Naive thymus-derived CD8-positive, alpha-beta T cell (primary cell): Measurements from ENCODE around the gene TAS2R60. TPM values are rescaled to one million over a fixed set of nuclear protein-coding genes. Genes with fewer than 3 reads are reported as not detected.
"Not testable (repeated sequence)": the region's sequence is repeated elsewhere in the genome, so short reads cannot be mapped to it uniquely, and the experiment has no call there.

Experiments
- ATAC-seq, 2 donors: fragments of 150-1000 bp; cut with Tn5 transposase in 1 of 2; sonication (Bioruptor Pico), chemical (Tn5 transposase) in 1 of 2; 1 replicate in 1 of 2; 2 replicates in 1 of 2; pipeline ENCODE4 v1.10.0; 2021; ENCODE audit warnings: mild to moderate bottlenecking in 2 of 2, moderate library complexity in 2 of 2
- POLR2A ChIA-PET: fragments of 350-600 bp; sonication (Branson Sonifier 250); formaldehyde crosslinking; loops from one replicate; lab custom pipeline; 2021; ENCODE audit warnings: antibody characterized with exemption; lab: Charles Lee
- DNase-seq, 10 donors: peaks; one replicate each; pipeline versions ENCODE4 v3.0.0 to v3.0.0-alpha.2; 2020 to 2022
- H3K27ac Mint-ChIP-seq, 10 donors: one replicate each; pipeline ENCODE4 v1.8.0; 2020 to 2022; ENCODE audit warnings: mild to moderate bottlenecking in 10 of 10, mixed read lengths in 10 of 10, moderate library complexity in 4 of 10, inconsistent platforms in 1 of 10
- H3K27me3 Mint-ChIP-seq, 5 donors: one replicate each; pipeline ENCODE4 v1.8.0; 2021 to 2022; ENCODE audit warnings: mixed read lengths in 5 of 5
- H3K36me3 Mint-ChIP-seq, 3 donors: one replicate each; pipeline ENCODE4 v1.8.0; 2020 to 2022; ENCODE audit warnings: mixed read lengths in 3 of 3, mild to moderate bottlenecking in 2 of 3, inconsistent platforms in 1 of 3
- H3K4me1 Mint-ChIP-seq, 4 donors: one replicate each; pipeline ENCODE4 v1.8.0; 2021 to 2022; ENCODE audit warnings: mixed read lengths in 4 of 4
- H3K4me3 Mint-ChIP-seq, 10 donors: one replicate each; pipeline ENCODE4 v1.8.0; 2020 to 2022; ENCODE audit warnings: mild to moderate bottlenecking in 10 of 10, mixed read lengths in 10 of 10, moderate library complexity in 6 of 10, inconsistent platforms in 1 of 10
- H3K9me3 Mint-ChIP-seq, 9 donors: one replicate each; pipeline ENCODE4 v1.8.0; 2020 to 2022; ENCODE audit warnings: mixed read lengths in 9 of 9, mild to moderate bottlenecking in 3 of 9, inconsistent platforms in 1 of 9, moderate library complexity in 1 of 9
- polyA plus RNA-seq, 3 donors: library from polyadenylated mRNA; unstranded; fragments of 300-500 nt; fragmentation: Illumina TruSeq; gene quantifications; one replicate each; pipeline ENCODE4 v1.2.3, GENCODE V29; 2021
- total RNA-seq, 8 experiments: library from RNA in 2 of 8; stranded (reverse) in 2 of 8; gene quantifications; one replicate each; pipeline ENCODE4 v1.2.3 and lab custom pipeline; 2021 to 2026

Gene TAS2R60
- total and polyA plus RNA-seq, 5 experiments from 2014 or later, result 0.23 to 1.0 (median 0.96) TPM; not detected in 2

DNA sequence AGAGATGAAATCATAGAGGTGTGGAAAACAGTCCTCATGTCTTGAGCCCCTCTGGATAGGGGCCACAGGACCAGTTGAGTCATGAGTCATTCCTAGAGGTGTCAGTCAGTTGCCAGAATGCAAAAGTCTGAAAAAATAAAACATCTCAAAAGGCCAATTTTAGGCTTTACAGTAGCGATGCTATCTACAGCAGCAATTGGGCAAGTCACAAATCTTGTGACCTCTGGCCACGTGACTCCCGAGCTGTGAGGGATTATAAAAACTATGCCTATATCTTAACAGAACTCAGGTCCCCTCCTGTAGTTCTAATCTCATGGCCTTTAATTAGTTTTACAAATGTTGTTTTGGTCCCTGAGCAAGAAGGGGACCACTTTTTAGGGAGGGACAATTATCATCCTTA lies 18.8 kb downstream of the TAS2R60 start:
- Mint-ChIP-seq H3K9me3 (peaks cover 0 to 14% (median 4%) of the 10 kb centered on the region in 9 donors), H3K4me3 (no peak overlapping the region), H3K36me3 (peaks cover 8 to 54% (median 26%) of the 10 kb centered on the region in 3 donors), H3K4me1 (peaks cover 0 to 23% (median 15%) of the 10 kb centered on the region in 4 donors), H3K27ac (peak overlapping the region in 1 of 10 donors; percentile 34), H3K27me3 (no peaks in the 10 kb centered on the region)
- POLR2A ChIA-PET, result no interaction called here
- ATAC-seq (no peak), DNase-seq (no peak)

DNA sequence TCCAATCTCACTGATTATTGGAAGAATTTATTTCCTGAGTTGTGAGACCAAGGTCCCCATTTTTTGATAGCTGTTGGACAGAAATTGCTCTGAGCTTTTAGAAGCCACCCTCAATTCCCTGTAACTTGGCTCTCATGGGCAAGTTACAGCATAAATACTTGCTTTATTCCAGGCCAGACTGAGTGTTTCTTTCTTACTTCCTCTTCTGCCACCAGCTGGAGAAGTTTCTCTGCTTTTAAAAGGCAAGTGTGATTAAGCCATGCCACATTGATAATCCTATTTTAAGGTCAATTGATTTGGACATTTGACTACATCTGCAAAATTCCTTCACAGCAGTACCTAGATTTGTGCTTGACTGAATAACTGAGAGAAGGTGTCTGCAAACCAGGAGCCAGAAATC lies 20.3 kb downstream of the TAS2R60 start:
- Mint-ChIP-seq H3K9me3 (peaks cover 0 to 14% (median 4%) of the 10 kb centered on the region in 9 donors), H3K27ac (no peak overlapping the region), H3K4me3 (no peak overlapping the region), H3K4me1 (peaks cover 0 to 16% (median 13%) of the 10 kb centered on the region in 4 donors), H3K36me3 (peaks cover 15 to 55% (median 26%) of the 10 kb centered on the region in 3 donors), H3K27me3 (peaks cover 0 to 3% (median 0%) of the 10 kb centered on the region in 5 donors)
- ATAC-seq (no peak), DNase-seq (no peak)
- POLR2A ChIA-PET, result no interaction called here

DNA sequence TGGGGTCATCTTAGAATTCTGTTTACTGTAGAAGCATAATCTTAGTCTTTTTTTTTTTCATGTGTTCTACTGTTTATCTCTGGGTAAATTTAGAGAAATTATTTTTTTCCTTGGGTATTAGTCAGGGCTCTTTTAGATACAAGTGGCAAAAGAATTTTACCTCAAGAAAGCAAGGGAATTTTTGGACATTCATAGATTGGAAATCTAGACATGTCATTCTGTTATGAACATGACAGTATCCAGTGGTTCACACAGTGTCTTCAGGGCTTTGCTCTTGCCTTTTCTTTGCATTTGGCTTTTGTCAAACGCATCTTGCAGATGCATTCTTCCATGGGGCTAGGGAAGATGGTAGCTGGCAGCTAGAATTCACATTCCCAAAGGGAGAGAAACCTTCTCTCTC lies 20.7 kb downstream of the TAS2R60 start:
- Mint-ChIP-seq H3K4me3 (no peak overlapping the region), H3K27ac (no peak overlapping the region), H3K27me3 (peaks cover 0 to 3% (median 0%) of the 10 kb centered on the region in 5 donors), H3K36me3 (peaks cover 15 to 55% (median 26%) of the 10 kb centered on the region in 3 donors), H3K9me3 (peaks cover 0 to 14% (median 4%) of the 10 kb centered on the region in 9 donors), H3K4me1 (peaks cover 0 to 16% (median 11%) of the 10 kb centered on the region in 4 donors)
- DNase-seq (no peak), ATAC-seq (no peak)
- POLR2A ChIA-PET, result no interaction called here

DNA sequence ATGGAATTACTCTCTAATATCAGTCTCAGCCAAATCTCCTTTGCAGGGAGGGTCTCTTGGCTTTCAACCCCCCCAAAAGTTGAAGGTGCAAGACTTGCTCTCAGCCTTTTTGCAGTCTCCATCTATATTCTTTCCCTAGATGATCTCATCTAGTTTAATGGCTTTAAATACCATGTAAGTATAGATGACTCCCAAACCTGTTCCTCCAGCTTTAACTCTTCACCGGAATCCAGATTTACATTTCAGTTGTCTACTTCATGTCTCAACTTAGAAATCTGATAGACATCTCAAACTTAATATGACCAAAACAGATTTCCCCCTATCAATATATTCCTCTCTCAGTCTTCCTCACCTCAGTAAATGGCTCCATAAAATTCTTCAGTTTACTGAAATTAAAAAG lies 24.5 kb downstream of the TAS2R60 start:
- Mint-ChIP-seq H3K36me3 (peaks cover 21 to 55% (median 36%) of the 10 kb centered on the region in 3 donors), H3K9me3 (peaks cover 0 to 14% (median 4%) of the 10 kb centered on the region in 9 donors), H3K27ac (peak overlapping the region in 1 of 10 donors; percentile 60), H3K4me1 (peaks cover 0 to 13% (median 9%) of the 10 kb centered on the region in 4 donors), H3K27me3 (peaks cover 0 to 3% (median 0%) of the 10 kb centered on the region in 5 donors), H3K4me3 (no peak overlapping the region)
- DNase-seq, result no peak
- no peak for ATAC-seq
- POLR2A ChIA-PET, result no interaction called here

DNA sequence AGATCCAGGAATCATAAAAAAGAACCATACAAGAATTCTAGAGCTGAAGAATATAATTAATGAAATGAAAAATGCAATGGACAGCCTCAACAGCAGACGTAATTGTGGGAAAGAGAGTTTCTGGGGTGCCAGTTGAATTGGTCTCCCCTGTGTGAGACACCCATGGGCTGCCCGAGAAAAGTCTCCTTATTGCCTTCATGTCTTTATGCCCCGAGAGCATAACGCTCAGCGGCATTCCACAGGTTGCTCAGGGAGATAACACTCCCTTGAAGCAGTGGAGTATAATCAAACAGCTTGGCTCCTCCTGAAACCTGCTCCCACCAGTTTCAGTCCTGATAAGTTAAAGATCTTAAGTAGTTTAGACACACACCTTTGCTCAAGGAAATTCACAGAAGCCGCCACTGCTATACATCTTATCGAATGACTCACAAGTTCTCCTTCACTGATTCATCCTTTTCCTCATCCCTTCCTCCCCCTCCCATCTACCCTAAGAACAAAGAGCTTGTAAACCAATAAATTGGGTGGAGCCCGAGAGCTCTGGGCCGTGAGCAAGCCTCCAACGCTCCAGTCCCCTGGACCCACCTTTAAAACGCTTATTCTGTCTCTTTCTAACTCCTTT lies 28.9 kb downstream of the TAS2R60 start:
- DNase-seq, H3K27me3 Mint-ChIP-seq, POLR2A ChIA-PET, H3K4me1 Mint-ChIP-seq, H3K4me3 Mint-ChIP-seq, H3K27ac Mint-ChIP-seq, ATAC-seq: not testable (repeated sequence)
- H3K36me3 Mint-ChIP-seq, result peaks cover 21 to 36% (median 22%) of the 10 kb centered on the region in 3 donors
- peaks cover 0 to 28% (median 7%) of the 10 kb centered on the region in 9 donors for H3K9me3 Mint-ChIP-seq

DNA sequence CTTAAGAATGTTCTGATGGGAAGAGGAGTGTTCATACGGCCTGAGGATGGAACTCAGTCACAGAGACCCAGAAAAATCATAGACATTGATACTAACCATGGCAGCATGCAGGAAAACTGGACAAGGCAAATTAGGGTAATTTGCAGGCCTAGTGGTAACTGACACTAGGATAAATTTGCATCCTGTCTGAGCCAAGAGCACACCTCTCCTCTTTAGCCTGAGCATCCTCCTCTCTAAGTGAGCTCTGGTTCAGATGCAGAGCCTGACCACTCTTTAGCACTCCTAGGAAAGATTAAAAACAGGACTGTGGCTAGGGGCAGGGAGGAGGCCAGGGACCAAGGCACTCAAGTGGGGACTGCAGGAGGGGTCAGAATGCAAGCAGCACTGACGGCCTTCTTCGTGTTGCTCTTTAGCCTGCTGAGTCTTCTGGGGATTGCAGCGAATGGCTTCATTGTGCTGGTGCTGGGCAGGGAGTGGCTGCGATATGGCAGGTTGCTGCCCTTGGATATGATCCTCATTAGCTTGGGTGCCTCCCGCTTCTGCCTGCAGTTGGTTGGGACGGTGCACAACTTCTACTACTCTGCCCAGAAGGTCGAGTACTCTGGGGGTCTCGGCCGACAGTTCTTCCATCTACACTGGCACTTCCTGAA lies 34.4 kb downstream of the TAS2R60 start, which contains the start of gene TAS2R41:
Gene TAS2R41 (plus strand): TSS at position 373 of the 650 bp plus-strand sequence. CDS start 0 bp downstream, at position 373.
- no peak within 1 kb of the TSS for H3K4me3 Mint-ChIP-seq
- no peaks in the 10 kb centered on the region for H3K27me3 Mint-ChIP-seq
- H3K9me3 Mint-ChIP-seq, result peaks cover 0 to 16% (median 2%) of the 10 kb centered on the region in 9 donors
- POLR2A ChIA-PET, result no interaction called here
- peak within 1 kb of the TSS in 5 of 10 donors; percentile 14 to 75 (median 39) for H3K27ac Mint-ChIP-seq
- H3K4me1 Mint-ChIP-seq, result peaks cover 18 to 40% (median 29%) of the 10 kb centered on the region in 4 donors
- ATAC-seq (no peak), DNase-seq (no peak)
- peaks cover 0 to 8% (median 3%) of the 10 kb centered on the region in 3 donors for H3K36me3 Mint-ChIP-seq

DNA sequence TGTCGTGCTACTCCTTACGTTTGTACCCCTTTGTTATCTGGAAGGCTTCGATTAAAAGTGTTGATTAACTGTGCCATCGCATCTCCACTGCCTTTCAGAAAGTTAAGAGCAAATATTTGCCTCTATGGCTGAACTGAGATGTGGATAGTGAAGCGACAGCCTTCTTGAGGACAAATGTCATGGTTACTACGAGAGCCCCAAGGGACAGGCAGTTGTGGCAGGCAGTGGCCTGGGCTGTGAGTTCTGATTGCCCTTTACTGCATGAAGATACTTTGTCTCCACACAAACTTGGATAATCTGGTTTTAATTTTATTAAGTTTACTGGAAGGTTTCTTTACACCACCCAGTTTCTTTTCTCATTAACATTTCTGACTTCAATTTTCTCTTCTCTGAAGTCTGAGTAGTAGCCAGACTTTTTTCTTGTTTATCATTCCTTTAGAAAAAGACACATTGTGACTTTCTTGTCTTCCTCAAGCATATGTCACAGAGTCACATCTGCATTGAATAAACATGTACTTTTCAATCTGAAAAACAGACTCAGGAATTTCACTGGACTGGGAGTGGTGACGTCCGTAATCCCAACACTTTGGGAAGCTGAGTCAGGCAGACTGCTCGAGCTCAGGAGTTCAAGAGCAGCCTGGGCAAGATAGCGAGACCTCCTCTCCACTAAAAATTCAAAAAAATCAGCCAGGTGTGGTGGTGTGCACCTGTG lies 36.0 kb downstream of the TAS2R60 start:
- Mint-ChIP-seq H3K36me3 (peaks cover 0 to 11% (median 7%) of the 10 kb centered on the region in 3 donors), H3K9me3 (peaks cover 0 to 3% (median 0%) of the 10 kb centered on the region in 9 donors), H3K27me3 (no peaks in the 10 kb centered on the region), H3K4me1 (peaks cover 18 to 40% (median 29%) of the 10 kb centered on the region in 4 donors), H3K4me3 (no peak overlapping the region), H3K27ac (no peak overlapping the region)
- POLR2A ChIA-PET, result no interaction called here
- ATAC-seq, result no peak
- no peak for DNase-seq

DNA sequence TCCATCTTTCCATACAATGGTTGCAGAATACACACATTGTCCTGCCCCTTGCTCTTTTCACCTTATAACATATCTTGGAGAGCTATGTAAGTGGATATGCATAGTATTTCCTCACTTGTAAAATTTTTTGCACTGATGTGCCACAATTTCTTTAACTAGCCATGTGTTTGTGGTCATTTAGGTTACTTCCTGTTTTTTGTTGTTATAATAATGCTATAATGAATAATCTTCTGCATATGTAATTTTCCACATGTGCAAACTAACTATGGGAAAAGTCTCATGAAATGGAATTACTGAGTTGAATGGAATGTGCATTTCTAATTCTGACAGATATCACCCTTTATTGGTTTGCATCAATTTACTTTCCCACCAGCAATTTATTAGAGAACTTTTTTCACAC lies 37.2 kb downstream of the TAS2R60 start:
- Mint-ChIP-seq H3K4me1 (peaks cover 20 to 40% (median 30%) of the 10 kb centered on the region in 4 donors), H3K36me3 (peaks cover 0 to 11% (median 9%) of the 10 kb centered on the region in 3 donors), H3K27ac (no peak overlapping the region), H3K4me3 (no peak overlapping the region), H3K27me3 (no peaks in the 10 kb centered on the region), H3K9me3 (no peaks in the 10 kb centered on the region)
- ATAC-seq (no peak), DNase-seq (no peak)
- POLR2A ChIA-PET, result no interaction called here

DNA sequence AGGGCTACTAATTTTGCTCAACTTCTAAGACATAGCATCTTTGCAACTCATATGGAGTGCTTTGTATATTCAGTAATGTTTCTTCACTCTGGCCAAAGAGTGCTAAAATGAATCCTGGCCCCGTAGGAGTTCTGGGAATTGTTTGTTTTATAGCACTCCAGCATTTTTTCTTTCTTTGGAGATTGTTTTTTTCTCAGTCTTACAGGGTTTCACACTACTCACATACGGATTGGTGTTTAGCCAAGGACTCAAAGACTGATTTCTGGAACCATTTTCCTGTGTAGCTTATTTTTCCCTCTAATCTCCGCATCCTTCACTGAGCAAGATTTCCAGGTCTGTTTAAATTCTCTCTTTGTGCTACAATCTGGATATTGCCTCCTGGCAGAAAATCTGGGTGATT lies 40.9 kb downstream of the TAS2R60 start:
- DNase-seq, result no peak
- ATAC-seq, result no peak
- Mint-ChIP-seq H3K9me3 (no peaks in the 10 kb centered on the region), H3K27ac (no peak overlapping the region), H3K4me3 (no peak overlapping the region), H3K4me1 (peaks cover 10 to 26% (median 23%) of the 10 kb centered on the region in 4 donors), H3K36me3 (peaks cover 4 to 27% (median 4%) of the 10 kb centered on the region in 3 donors), H3K27me3 (no peaks in the 10 kb centered on the region)
- POLR2A ChIA-PET, result no interaction called here

DNA sequence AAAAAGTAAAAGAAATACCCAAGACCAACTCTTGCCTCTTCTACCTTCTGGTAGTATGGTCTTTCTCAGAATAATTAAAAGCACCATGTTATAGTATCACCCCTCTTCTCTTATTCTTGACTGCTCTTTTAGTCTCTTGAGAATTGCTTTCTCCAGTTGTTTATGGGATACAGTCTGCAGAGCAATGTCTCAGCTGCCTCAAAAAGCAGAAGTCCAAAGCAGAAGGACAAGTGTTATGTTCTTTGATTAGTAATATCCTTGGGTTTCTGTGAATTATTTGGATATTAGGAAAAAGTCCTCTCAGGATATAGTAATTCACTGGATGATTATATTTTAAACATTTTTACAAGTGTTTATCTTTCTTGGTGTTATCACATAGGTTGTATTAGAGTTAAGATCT lies 41.8 kb downstream of the TAS2R60 start:
- POLR2A ChIA-PET, result no interaction called here
- no peak for DNase-seq
- H3K9me3 Mint-ChIP-seq, result no peaks in the 10 kb centered on the region
- peaks cover 9 to 26% (median 21%) of the 10 kb centered on the region in 4 donors for H3K4me1 Mint-ChIP-seq
- ATAC-seq, result no peak
- H3K4me3 Mint-ChIP-seq, result no peak overlapping the region
- H3K27me3 Mint-ChIP-seq, result no peaks in the 10 kb centered on the region
- peak overlapping the region in 2 of 10 donors; percentile 3 to 23 for H3K27ac Mint-ChIP-seq
- H3K36me3 Mint-ChIP-seq, result peaks cover 4 to 32% (median 6%) of the 10 kb centered on the region in 3 donors

DNA sequence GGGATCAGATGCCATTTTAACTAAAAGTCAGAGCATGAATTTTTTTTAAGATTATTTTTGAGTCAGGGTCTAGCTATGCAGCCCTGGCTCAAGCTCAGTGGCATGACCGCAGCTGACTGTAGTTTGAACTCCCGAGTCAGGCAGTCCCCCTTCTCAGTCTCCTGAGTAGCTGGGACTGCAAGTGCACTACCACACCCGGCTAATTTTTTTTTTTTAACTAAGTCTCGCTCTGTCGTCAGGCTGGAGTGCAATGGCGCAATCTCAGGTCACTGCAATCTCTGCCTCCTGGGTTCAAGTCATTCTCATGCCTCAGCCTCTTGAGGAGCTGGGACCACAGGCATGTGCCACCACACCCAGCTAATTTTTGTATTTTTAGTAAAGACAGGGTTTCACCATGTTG lies 42.2 kb downstream of the TAS2R60 start:
- POLR2A ChIA-PET, result no interaction called here
- Mint-ChIP-seq H3K36me3 (peaks cover 4 to 32% (median 8%) of the 10 kb centered on the region in 3 donors), H3K27me3 (no peaks in the 10 kb centered on the region), H3K4me3 (no peak overlapping the region), H3K4me1 (peaks cover 9 to 22% (median 17%) of the 10 kb centered on the region in 4 donors), H3K9me3 (no peaks in the 10 kb centered on the region), H3K27ac (peak overlapping the region in 1 of 10 donors; percentile 23)
- ATAC-seq (no peak), DNase-seq (no peak)

DNA sequence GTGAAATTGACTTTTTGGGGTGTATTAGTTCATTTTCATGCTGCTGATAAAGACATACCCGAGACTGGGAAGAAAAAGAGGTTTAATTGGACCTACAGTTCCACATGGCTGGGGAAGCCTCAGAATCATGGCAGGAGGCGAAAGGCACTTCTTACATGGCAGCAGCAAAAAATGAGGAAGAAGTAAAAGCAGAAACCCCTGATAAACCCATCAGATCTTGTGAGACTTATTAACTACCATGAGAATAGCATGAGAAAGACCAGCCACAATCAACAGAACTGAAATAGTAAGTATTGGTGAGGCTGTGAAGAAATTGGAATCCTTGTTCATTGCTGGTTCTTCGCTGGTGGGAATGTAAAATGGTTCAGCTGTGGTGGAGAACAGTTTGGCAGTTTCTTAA lies 43.0 kb downstream of the TAS2R60 start:
- H3K4me3 Mint-ChIP-seq, H3K27ac Mint-ChIP-seq, ATAC-seq, DNase-seq, H3K9me3 Mint-ChIP-seq, POLR2A ChIA-PET, H3K27me3 Mint-ChIP-seq: not testable (repeated sequence)
- peaks cover 9 to 15% (median 10%) of the 10 kb centered on the region in 4 donors for H3K4me1 Mint-ChIP-seq
- peaks cover 4 to 37% (median 12%) of the 10 kb centered on the region in 3 donors for H3K36me3 Mint-ChIP-seq
